H1 (cell line): ENCODE data around the gene PTK6. TPM values are rescaled to one million over a fixed set of nuclear protein-coding genes. Genes with fewer than 3 reads are reported as not detected.

Experiments used
- CTCF ChIA-PET: fragments of 300-600 bp; sonication (Branson Sonifier 250); formaldehyde crosslinking; loops from one replicate; lab custom pipeline; 2021; ENCODE audit not compliant: partially characterized antibody; lab: Charles Lee
- POLR2A ChIA-PET: fragments of 300-600 bp; sonication (Branson Sonifier 250); formaldehyde crosslinking; loops from one replicate; lab custom pipeline; 2021; ENCODE audit warnings: inconsistent platforms; ENCODE audit not compliant: partially characterized antibody; lab: Charles Lee
- DNase-seq, 2 experiments: peaks; one replicate each; pipeline versions ENCODE4 v3.0.0 to v3.0.0-alpha.2; 2010 to 2022; ENCODE audit warnings: low spot score in 2 of 2, low read depth in 1 of 2, mixed read lengths in 1 of 2
- FAIRE-seq: peaks from 2 replicates; lab custom pipeline; 2011; peaks lifted over from hg19 to GRCh38; lab: Jason Lieb, UNC
- H2AFZ ChIP-seq: 2 replicates; pipeline ENCODE4 v1.8.1; 2012; ENCODE audit warnings: low read length, inconsistent platforms
- H2AK5ac ChIP-seq: 2 replicates; pipeline ENCODE4 v1.6.1; 2013; ENCODE audit warnings: low read depth, low read length
- H2BK120ac ChIP-seq: replicated peaks from 2 replicates; pipeline ENCODE3; 2013; ENCODE audit warnings: low read depth, low read length, inconsistent platforms
- H2BK12ac ChIP-seq: 2 replicates; pipeline ENCODE4 v1.6.1; 2013; ENCODE audit warnings: low read depth, low read length
- H2BK15ac ChIP-seq: 2 replicates; pipeline ENCODE4 v1.6.1; 2013; ENCODE audit warnings: low read length
- H2BK20ac ChIP-seq: 2 replicates; pipeline ENCODE4 v1.6.1; 2013; ENCODE audit warnings: low read length
- H2BK5ac ChIP-seq: 2 replicates; pipeline ENCODE4 v1.6.1; 2013; ENCODE audit warnings: low read depth, low read length
- H3K14ac ChIP-seq: 2 replicates; pipeline ENCODE4 v1.6.1; 2013; ENCODE audit warnings: inconsistent platforms; ENCODE audit not compliant: insufficient read length
- H3K18ac ChIP-seq: 2 replicates; pipeline ENCODE4 v1.6.1; 2013; ENCODE audit warnings: low read length; ENCODE audit errors: extremely low read depth
- H3K23ac ChIP-seq: 2 replicates; pipeline ENCODE4 v1.6.1; 2013; ENCODE audit warnings: inconsistent platforms; ENCODE audit not compliant: insufficient read length
- H3K23me2 ChIP-seq: 2 replicates; pipeline ENCODE4 v1.6.1; 2013; ENCODE audit warnings: low read depth, low read length
- H3K27ac ChIP-seq: 2 replicates; pipeline ENCODE4 v1.6.1; 2011; ENCODE audit warnings: low read depth, low read length, inconsistent platforms
- H3K27me3 ChIP-seq, 4 experiments: replicated peaks in 1 of 4; 1 replicate in 1 of 4; 2 replicates in 3 of 4; pipeline versions ENCODE4 v1.6.1 to v1.8.1; 2011 to 2013; ENCODE audit warnings: low read length in 3 of 4, mild to moderate bottlenecking in 3 of 4, inconsistent platforms in 2 of 4, mixed read lengths in 2 of 4, moderate library complexity in 1 of 4; ENCODE audit not compliant: control insufficient read depth in 3 of 4, insufficient read depth in 3 of 4; ENCODE audit errors: extremely low read depth in 1 of 4
- H3K36me3 ChIP-seq, 4 experiments: 2 replicates each; pipeline versions ENCODE4 v1.6.1 to v1.8.1; 2011 to 2013; ENCODE audit warnings: mild to moderate bottlenecking in 4 of 4, low read length in 3 of 4, moderate library complexity in 2 of 4, control low read depth in 1 of 4, inconsistent platforms in 1 of 4; ENCODE audit not compliant: insufficient read depth in 4 of 4, control insufficient read depth in 2 of 4
- H3K4ac ChIP-seq: replicated peaks from 2 replicates; pipeline ENCODE3; 2013; ENCODE audit warnings: low read length, low read depth, mixed read lengths, inconsistent platforms; ENCODE audit not compliant: insufficient read length
- H3K4me1 ChIP-seq, 4 experiments: replicated peaks in 1 of 4; 1 replicate in 1 of 4; 2 replicates in 3 of 4; pipeline versions ENCODE4 v1.6.1 to v1.8.1; 2011 to 2013; ENCODE audit warnings: low read length in 3 of 4, inconsistent platforms in 2 of 4, mixed read lengths in 1 of 4; ENCODE audit not compliant: insufficient read depth in 4 of 4, control insufficient read depth in 3 of 4
- H3K4me2 ChIP-seq, 2 experiments: 2 replicates each; pipeline versions ENCODE4 v1.6.1 to v1.8.1; 2011 to 2013; ENCODE audit warnings: low read depth in 2 of 2, low read length in 2 of 2, control low read depth in 1 of 2, inconsistent platforms in 1 of 2, mild to moderate bottlenecking in 1 of 2; ENCODE audit not compliant: insufficient read depth in 1 of 2
- H3K4me3 ChIP-seq, 4 experiments: fragments of 200-600, 300-600 bp in 1 of 4; sonication (generic), shearing (Covaris generic), sonication (Bioruptor Twin) in 1 of 4; 2 replicates each; pipeline versions ENCODE4 v1.5.1 to v1.8.1; 2011 to 2016; ENCODE audit warnings: low read length in 4 of 4, low read depth in 3 of 4, control low read depth in 2 of 4, inconsistent platforms in 2 of 4, mild to moderate bottlenecking in 2 of 4, mixed read lengths in 1 of 4, moderate library complexity in 1 of 4; ENCODE audit not compliant: insufficient read depth in 2 of 4; ENCODE audit errors: extremely low read depth in 1 of 4
- H3K56ac ChIP-seq: replicated peaks from 2 replicates; pipeline ENCODE3; 2013; ENCODE audit warnings: low read depth, mild to moderate bottlenecking, mixed read lengths, low read length, inconsistent platforms; ENCODE audit not compliant: insufficient read length
- H3K79me1 ChIP-seq: 2 replicates; pipeline ENCODE4 v1.6.1; 2013; ENCODE audit warnings: low read depth, low read length, control low read depth
- H3K79me2 ChIP-seq, 2 experiments: 2 replicates each; pipeline versions ENCODE4 v1.6.1 to v1.8.1; 2012 to 2013; ENCODE audit warnings: low read length in 2 of 2, mild to moderate bottlenecking in 2 of 2, inconsistent platforms in 1 of 2; ENCODE audit not compliant: insufficient read depth in 2 of 2, control insufficient read depth in 1 of 2
- H3K9ac ChIP-seq, 4 experiments: replicated peaks in 1 of 4; 1 replicate in 1 of 4; 2 replicates in 3 of 4; pipeline versions ENCODE4 v1.6.1 to v1.8.1; 2011 to 2013; ENCODE audit warnings: low read depth in 3 of 4, low read length in 3 of 4, control low read depth in 2 of 4, mild to moderate bottlenecking in 2 of 4, moderate library complexity in 2 of 4, inconsistent platforms in 1 of 4; ENCODE audit errors: extremely low read depth in 1 of 4
- H3K9me3 ChIP-seq, 2 experiments: 2 replicates each; pipeline versions ENCODE4 v1.6.1 to v1.8.1; 2012 to 2013; ENCODE audit warnings: mild to moderate bottlenecking in 2 of 2, moderate library complexity in 2 of 2, control low read depth in 1 of 2, inconsistent platforms in 1 of 2, low read depth in 1 of 2, low read length in 1 of 2, mixed read lengths in 1 of 2; ENCODE audit not compliant: insufficient read depth in 2 of 2
- H4K20me1 ChIP-seq, 2 experiments: replicated peaks in 1 of 2; 2 replicates each; pipeline versions ENCODE3 to v1.8.1; 2011 to 2013; ENCODE audit warnings: inconsistent platforms in 2 of 2, low read length in 2 of 2, mild to moderate bottlenecking in 1 of 2; ENCODE audit not compliant: insufficient read depth in 2 of 2, control insufficient read depth in 1 of 2
- H4K5ac ChIP-seq: 2 replicates; pipeline ENCODE4 v1.6.1; 2013; ENCODE audit warnings: low read length, low read depth, mixed read lengths, inconsistent platforms; ENCODE audit not compliant: insufficient read length
- H4K8ac ChIP-seq: 2 replicates; pipeline ENCODE4 v1.8.0; 2013; ENCODE audit warnings: mild to moderate bottlenecking, moderate library complexity, low read length, inconsistent platforms; ENCODE audit not compliant: insufficient read depth; ENCODE audit errors: extremely low read depth
- H4K91ac ChIP-seq: replicated peaks from 2 replicates; pipeline ENCODE3; 2013; ENCODE audit warnings: low read length, mixed read lengths, inconsistent platforms; ENCODE audit not compliant: insufficient read length
- TAF7 ChIP-seq: optimal IDR thresholded peaks from 2 replicates; pipeline ENCODE3; 2011; ENCODE audit warnings: low read depth, mild to moderate bottlenecking, inconsistent platforms, low read length, moderate library complexity, borderline replicate concordance
- TBP ChIP-seq: IDR thresholded peaks from 2 replicates; pipeline ENCODE4 v1.6.1; 2011; ENCODE audit warnings: low read depth, low read length, improper control_type of control experiment
- WGBS, 2 experiments: shearing (Covaris generic) in 1 of 2; methylation state at CpG; one replicate each; pipeline versions ENCODE4 v1.1.6 to v1.1.7; 2013 to 2015; ENCODE audit warnings: low lambda C conversion rate in 2 of 2, mixed read lengths in 2 of 2, inconsistent platforms in 1 of 2, low coverage in 1 of 2, missing lambda C conversion rate in 1 of 2; ENCODE audit not compliant: insufficient replicate concordance in 2 of 2, insufficient coverage in 1 of 2, insufficient read length in 1 of 2; ENCODE audit errors: extremely low coverage in 1 of 2, missing lambda C conversion rate in 1 of 2; 5-methylcytosine and 5-hydroxymethylcytosine counted together
- polyA plus RNA-seq, 7 experiments: library from polyadenylated mRNA; depleted of rRNA in 3 of 7; stranded (reverse) in 5 of 7; unstranded in 2 of 7; fragments of >200 nt in 5 of 7; fragments of 200-250 nt in 2 of 7; gene quantifications; 1 replicate in 5 of 7; 2 replicates in 1 of 7; 4 replicates in 1 of 7; pipeline versions ENCODE4 v1.2.1 to v1.2.3, GENCODE V29; 2011 to 2013; ENCODE audit warnings: missing spikeins in 2 of 7, mixed read lengths in 2 of 7
- total RNA-seq: library from RNA; stranded (reverse); fragmentation: NEBNext Ultra II Directional; extraction: Animal tissue kit (Norgen Biotek cat#: 25700); gene quantifications from 2 replicates; pipeline ENCODE4 v1.2.1, GENCODE V29; 2021

Gene PTK6
- total and polyA plus RNA-seq, 2 of the 8 experiments (the other 6 are each of a cell fraction or from before 2014, with no cell fraction given), result 0.12 to 0.19 TPM

- FAIRE-seq (no peak), DNase-seq (no peak)
- no peak overlapping the region for H3K4me2 ChIP-seq
- no peak overlapping the region for H3K23ac ChIP-seq
- H3K56ac ChIP-seq, result no peak overlapping the region
- ChIA-PET POLR2A (interaction anchor here (2.2 to 2.4 kb wide), 2 partner anchors 26 kb away, joined by 6 to 22 read pairs; partner anchors contain the start of gene PPDPF), CTCF (interaction anchor here (1.1 to 3.4 kb wide), 22 partner anchors 8 to 198 kb away, joined by 3 to 39 read pairs (median 8); partner anchors contain the start of genes PPDPF and PTK6)
- H4K5ac ChIP-seq, result no peak overlapping the region
- H3K14ac ChIP-seq, result no peak overlapping the region
- no peak overlapping the region for H2AK5ac ChIP-seq
- H3K79me2 ChIP-seq, result no peaks in the 10 kb centered on the region
- H2BK120ac ChIP-seq, result no peak overlapping the region
- H3K36me3 ChIP-seq, result peaks cover 0 to 8% (median 1%) of the 10 kb centered on the region in 4 experiments; a peak in 5 of 8 replicates
- no peak overlapping the region for H3K9ac ChIP-seq
- H2BK5ac ChIP-seq, result no peak overlapping the region
- no peak overlapping the region for H3K27ac ChIP-seq
- H3K27me3 ChIP-seq, result peaks cover 11 to 37% (median 35%) of the 10 kb centered on the region in 4 experiments
- 92% methylated on average over 8 of the region's 8 CpGs; no CpG with 5 or more reads in 1 of the 2 experiments for WGBS, 2 experiments
- TF ChIP-seq TAF7, result no peak
- TF ChIP-seq TBP, result no peak
- no peak overlapping the region for H3K4me3 ChIP-seq
- no peaks in the 10 kb centered on the region for H3K9me3 ChIP-seq
- no peaks in the 10 kb centered on the region for H3K79me1 ChIP-seq
- no peak overlapping the region for H2BK15ac ChIP-seq
- no peak overlapping the region for H3K18ac ChIP-seq
- no peak overlapping the region for H4K8ac ChIP-seq
- H4K91ac ChIP-seq, result no peak overlapping the region
- no peak overlapping the region for H2BK12ac ChIP-seq
- peaks cover 0 to 23% (median 12%) of the 10 kb centered on the region in 4 experiments; a peak in 6 of 7 replicates for H3K4me1 ChIP-seq
- peaks cover 0 to 10% of the 10 kb centered on the region in 2 experiments for H4K20me1 ChIP-seq
- H2AFZ ChIP-seq, result no peak overlapping the region
- H3K4ac ChIP-seq, result peak overlapping the region; percentile 69
- H3K23me2 ChIP-seq, result peaks cover 18% of the 10 kb centered on the region; the same call in 1 of the 2 replicates
- H2BK20ac ChIP-seq, result no peak overlapping the region
Measured at GRCh38 chr20:63495167-63495720, 41.9 kb downstream of the PTK6 start.
